Psoas muscle (tissue), 8 donors: Measurements from ENCODE around the gene TOM1. TPM values are rescaled to one million over a fixed set of nuclear protein-coding genes. Genes with fewer than 3 reads are reported as not detected.

Source experiments
- ATAC-seq, 4 donors: fragments of 200-7000 bp; cut with Tn5 transposase; one replicate each; pipeline ENCODE4 v1.9.1; 2020; ENCODE audit warnings: moderate library complexity in 3 of 4, mild to moderate bottlenecking in 2 of 4
- DNase-seq, 2 donors: peaks; one replicate each; pipeline ENCODE4 v3.0.0-alpha.2; 2020
- H3K27ac ChIP-seq: fragments of 200-600 bp; one replicate; pipeline ENCODE4 v1.8.0; 2022
- H3K27me3 ChIP-seq, 3 donors: fragments of 200-600 bp in 1 of 3; one replicate each; pipeline versions ENCODE4 v1.6.1 to v1.8.0; 2013 to 2022; ENCODE audit warnings: low read length in 2 of 3, mild to moderate bottlenecking in 2 of 3, moderate library complexity in 1 of 3; ENCODE audit not compliant: insufficient read depth in 3 of 3
- H3K36me3 ChIP-seq, 2 donors: fragments of 200-600 bp in 1 of 2; one replicate each; pipeline versions ENCODE4 v1.6.1 to v1.8.0; 2013 to 2022; ENCODE audit warnings: low read depth in 1 of 2, mild to moderate bottlenecking in 1 of 2, moderate library complexity in 1 of 2; ENCODE audit not compliant: insufficient read depth in 1 of 2
- H3K4me1 ChIP-seq: fragments of 200-600 bp; one replicate; pipeline ENCODE4 v1.8.0; 2022
- H3K4me3 ChIP-seq: fragments of 200-600 bp; one replicate; pipeline ENCODE4 v1.8.0; 2022; ENCODE audit warnings: mild to moderate bottlenecking
- H3K9me3 ChIP-seq: fragments of 200-600 bp; one replicate; pipeline ENCODE4 v1.8.0; 2022
- CTCF ChIP-seq: fragments of 200-600 bp; IDR thresholded peaks from one replicate; pipeline ENCODE4 v1.8.0; 2022; ENCODE audit warnings: antibody characterized with exemption
- WGBS, 3 donors: extraction: QIAGEN DNeasy Blood & Tissue Kit; methylation state at CpG; one replicate each; pipeline versions ENCODE4 v1.1.6 to v1.1.7; 2013; 5-methylcytosine and 5-hydroxymethylcytosine counted together
- intact Hi-C, 2 donors: fragments of 100-400 bp; cut with DNase I; formaldehyde crosslinking; loops; one replicate each; pipeline versions ENCODE4 v1.11.0 to v1.14.2; 2022
- polyA plus RNA-seq, 3 donors: library from polyadenylated mRNA; stranded (reverse); fragments of 200-250 nt; gene quantifications; one replicate each; pipeline ENCODE4 v1.2.3, GENCODE V29; 2013
- total RNA-seq, 4 donors: library from RNA; stranded (reverse); fragmentation: NEBNext Ultra II Directional in 2 of 4; extraction: Animal tissue kit (Norgen Biotek cat#: 25700) in 2 of 4; gene quantifications; one replicate each; pipeline versions ENCODE4 v1.2.1 to v1.2.4, GENCODE V29; 2021 to 2023
- donor health status: healthy with polysubstance abuse.
- donor health status: DM: no; HTN: no; CAD: no; lungs with moderate emphysema.
- donor health status: Bipolar disorder and iron deficiency.
- donor health status: healthy.
- donor health status: DM: yes; HTN: yes; CAD: no.
- donor health status: DM: no; HTN: no; CAD: no.
- donor health status: DM: no; HTN: no; CAD: no.
- donor health status: DM: yes; HTN: yes; CAD: no.

TOM1 gene
- total and polyA plus RNA-seq, 7 donors, result 69.7 to 187 (median 116) TPM

DNA sequence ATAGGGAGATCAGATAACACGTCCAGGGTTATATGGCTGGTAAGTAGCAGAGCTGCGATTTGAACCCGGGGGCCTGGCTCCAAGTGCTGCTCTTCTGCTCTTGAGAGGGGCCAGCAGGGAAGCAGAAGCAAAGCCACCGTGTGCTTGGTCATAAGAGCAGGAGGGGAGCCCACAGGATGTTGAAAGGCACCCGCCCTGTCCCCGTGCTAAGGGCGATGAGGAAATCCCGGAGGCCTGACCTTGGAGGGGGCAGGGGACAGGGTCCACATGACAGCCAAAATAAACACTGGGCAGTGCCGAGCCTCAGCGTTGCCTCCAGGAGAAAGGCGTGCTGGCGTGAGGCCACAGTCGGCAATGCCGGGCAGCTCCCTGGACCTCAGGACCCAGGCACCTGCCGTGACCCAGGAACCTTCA lies 28.8 kb downstream of the TOM1 start:
- Histone ChIP-seq H3K4me1 (peaks cover 10% of the 10 kb centered on the region), H3K9me3 (no peaks in the 10 kb centered on the region), H3K27me3 (no peaks in the 10 kb centered on the region), H3K4me3 (no peak overlapping the region), H3K27ac (peak overlapping the region; percentile 32), H3K36me3 (peaks cover 13 to 98% of the 10 kb centered on the region in 2 donors)
- intact Hi-C loops, result no loop called here
- no peak for TF ChIP-seq CTCF
- DNase-seq (peak; percentile 52 to 67), ATAC-seq (peak; percentile 46 to 73 (median 70))
- 57 to 79% (median 71%) methylated on average over 15 of the region's 15 CpGs for WGBS, 3 donors

DNA sequence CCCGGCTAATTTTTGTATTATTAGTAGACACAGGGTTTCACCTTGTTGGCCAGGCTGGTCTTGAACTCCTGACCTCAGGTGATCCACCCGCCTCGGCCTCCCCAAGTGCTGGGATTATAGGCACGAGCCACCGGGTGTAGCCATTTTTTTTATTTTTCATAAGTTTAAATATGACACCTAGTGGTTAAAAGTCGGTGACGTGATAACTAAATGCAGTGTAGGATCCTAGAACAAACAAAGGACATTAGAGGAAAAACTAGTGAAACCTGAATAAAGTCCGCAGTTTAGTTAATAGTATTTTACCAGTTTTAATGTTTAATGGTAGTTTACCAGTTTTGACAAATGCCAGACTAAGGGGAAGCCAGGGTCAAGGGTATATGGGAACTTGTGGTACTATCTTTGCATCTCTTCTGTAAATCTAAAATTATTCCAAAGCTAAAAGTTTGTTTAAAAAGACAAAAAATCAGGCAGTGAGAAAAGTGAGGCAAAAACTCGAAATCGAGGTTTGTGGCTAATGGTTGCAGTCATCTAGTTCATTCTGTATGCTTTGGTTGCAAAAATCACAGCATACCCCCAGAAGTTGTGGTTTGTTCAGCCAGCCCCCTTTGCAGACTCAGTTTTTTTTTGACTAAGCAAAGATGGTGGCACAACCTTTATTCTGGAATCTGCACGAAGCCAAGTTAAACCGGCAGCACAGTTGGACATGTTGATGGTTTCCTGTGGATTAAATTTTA lies 29.6 kb downstream of the TOM1 start:
- 69 to 84% (median 73%) methylated on average over 12 of the region's 12 CpGs for WGBS, 3 donors
- intact Hi-C loops, result no loop called here

GRCh38 chr22:35330258-35330861 lies 30.7 kb downstream of the TOM1 start:
- intact Hi-C loops, result no loop called here
- H3K27ac ChIP-seq, result peak overlapping the region; percentile 78
- WGBS, 3 donors, result 19 to 36% (median 25%) methylated on average over 16 of the region's 16 CpGs
- ATAC-seq (peak; percentile 66 to 89 (median 80)), DNase-seq (peak; percentile 89 to 92)
- H3K4me3 ChIP-seq, result no peak overlapping the region
- TF ChIP-seq CTCF, result no peak
- H3K27me3 ChIP-seq, result no peaks in the 10 kb centered on the region
- peaks cover 9 to 98% of the 10 kb centered on the region in 2 donors for H3K36me3 ChIP-seq
- H3K9me3 ChIP-seq, result no peaks in the 10 kb centered on the region
- H3K4me1 ChIP-seq, result peaks cover 10% of the 10 kb centered on the region

More for the DNA sequence above, 29.6 kb downstream of the TOM1 start:
- H3K4me1 ChIP-seq, result peaks cover 10% of the 10 kb centered on the region
- no peaks in the 10 kb centered on the region for H3K9me3 ChIP-seq
- DNase-seq (peak in 1 of 2 donors; percentile 9), ATAC-seq (peak in 1 of 4 donors; percentile 23)
- H3K4me3 ChIP-seq, result no peak overlapping the region
- peak overlapping the region; percentile 78 for H3K27ac ChIP-seq
- TF ChIP-seq CTCF, result no peak
- H3K36me3 ChIP-seq, result peaks cover 13 to 98% of the 10 kb centered on the region in 2 donors
- no peaks in the 10 kb centered on the region for H3K27me3 ChIP-seq

- intact Hi-C loops, result no loop called here
- no peak overlapping the region for H3K27ac ChIP-seq
- H3K4me3 ChIP-seq, result no peak overlapping the region
- DNase-seq (no peak), ATAC-seq (no peak)
- 74 to 80% (median 77%) methylated on average over 6 of the region's 6 CpGs for WGBS, 3 donors
- H3K4me1 ChIP-seq, result peaks cover 10% of the 10 kb centered on the region
- H3K27me3 ChIP-seq, result no peaks in the 10 kb centered on the region
- H3K9me3 ChIP-seq, result no peaks in the 10 kb centered on the region
- TF ChIP-seq CTCF, result no peak
- peaks cover 8 to 98% of the 10 kb centered on the region in 2 donors for H3K36me3 ChIP-seq
Measured at GRCh38 chr22:35332278-35332677, 32.6 kb downstream of the TOM1 start.
